NK-92 (cell line): ENCODE measurements around the gene SCFD2.
"Not testable (repeated sequence)": the region's sequence is repeated elsewhere in the genome, so short reads cannot be mapped to it uniquely, and the experiment has no call there.

Experiments used
- DNase-seq: peaks from one replicate; lab custom pipeline; 2025; ENCODE audit not compliant: unreplicated experiment; lab: John Stamatoyannopoulos, UW

Gene SCFD2

DNA sequence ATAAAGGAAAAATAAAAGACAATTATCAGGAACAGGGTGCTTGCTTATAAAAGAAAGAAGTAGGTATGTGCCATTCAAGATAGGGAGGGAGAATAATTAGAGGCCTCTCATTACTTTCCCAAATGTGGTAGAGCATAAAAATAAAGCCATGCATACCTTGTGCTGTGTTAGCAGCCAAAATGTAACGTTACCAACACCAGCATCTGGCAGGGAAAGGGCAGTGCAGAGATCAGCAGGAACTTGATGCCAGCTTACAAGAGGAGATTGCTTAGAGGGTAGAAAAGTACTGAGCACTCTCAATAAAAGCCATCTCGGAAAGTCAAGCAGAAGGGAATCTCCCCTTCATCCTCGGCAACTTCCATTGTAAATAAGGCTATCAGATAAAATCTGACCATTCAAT lies 308.2 kb downstream of the SCFD2 start:
- no peak for DNase-seq

DNA sequence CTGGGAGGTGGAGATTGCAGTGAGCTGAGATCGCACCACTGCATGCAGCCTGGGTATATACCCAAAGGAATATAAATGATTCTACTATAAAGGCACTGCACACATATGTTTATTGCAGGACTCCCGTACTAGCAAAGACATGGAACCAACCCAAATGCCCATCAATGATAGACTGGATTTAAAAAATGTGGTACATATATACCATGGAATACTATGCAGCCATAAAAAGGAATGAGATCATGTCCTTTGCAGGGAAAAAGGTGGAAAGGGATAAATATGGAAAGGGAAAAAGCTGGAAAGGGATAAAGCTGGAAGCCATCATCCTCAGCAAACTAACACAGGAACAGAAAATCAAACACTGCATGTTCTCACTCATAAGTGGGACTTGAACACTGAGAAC lies 308.8 kb downstream of the SCFD2 start:
- not testable (repeated sequence) for DNase-seq

DNA sequence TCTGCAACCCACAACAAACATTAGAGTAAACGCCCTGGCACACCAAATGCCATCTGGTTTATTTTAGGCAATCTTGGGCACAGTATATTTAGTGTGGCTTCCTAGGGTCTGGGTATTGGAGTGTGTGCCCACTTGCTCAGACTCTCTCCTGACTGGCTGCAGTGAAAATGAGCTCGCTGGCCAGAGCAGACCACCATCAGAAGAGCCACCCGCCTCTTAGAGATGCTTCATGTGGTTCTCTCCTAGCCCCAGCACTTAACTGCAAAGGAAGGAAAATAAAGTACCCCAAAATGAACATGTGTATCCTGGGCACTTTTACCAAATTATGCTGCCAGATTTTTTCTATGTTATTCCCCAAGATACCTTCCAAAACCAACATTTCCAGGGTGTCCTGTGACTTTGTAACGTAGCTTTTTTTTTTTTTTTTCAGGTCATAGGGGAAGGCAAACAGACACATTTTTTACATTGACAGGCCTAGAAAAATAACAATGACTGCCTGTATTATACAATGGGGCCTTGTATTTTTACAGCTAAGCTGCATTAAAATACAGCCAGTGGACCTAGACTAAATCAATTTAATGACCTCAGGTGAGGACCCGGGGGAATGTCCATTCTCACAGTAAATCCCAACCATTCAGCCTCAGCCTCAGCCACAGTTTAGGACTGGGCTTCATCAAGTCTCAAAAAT lies 310.0 kb downstream of the SCFD2 start:
- no peak for DNase-seq

DNA sequence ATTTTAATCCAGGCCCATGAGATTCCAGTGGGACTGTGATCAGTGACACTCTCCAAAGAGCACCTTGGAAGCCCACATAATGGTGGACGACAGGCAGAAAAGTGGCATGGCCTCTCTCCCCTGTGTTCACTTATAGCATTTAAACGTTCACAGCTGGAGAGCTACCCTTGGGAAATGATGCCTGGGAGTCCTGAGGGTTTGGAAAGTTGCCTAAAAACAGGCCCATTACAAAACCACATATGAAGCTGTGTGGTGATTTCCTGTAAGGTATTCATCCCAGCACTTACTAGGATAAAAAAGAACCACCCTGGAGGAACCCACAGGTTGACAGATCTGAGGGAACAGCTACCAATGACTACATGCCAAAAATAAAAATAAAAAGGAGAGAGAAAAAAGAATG lies 310.6 kb downstream of the SCFD2 start:
- no peak for DNase-seq

DNA sequence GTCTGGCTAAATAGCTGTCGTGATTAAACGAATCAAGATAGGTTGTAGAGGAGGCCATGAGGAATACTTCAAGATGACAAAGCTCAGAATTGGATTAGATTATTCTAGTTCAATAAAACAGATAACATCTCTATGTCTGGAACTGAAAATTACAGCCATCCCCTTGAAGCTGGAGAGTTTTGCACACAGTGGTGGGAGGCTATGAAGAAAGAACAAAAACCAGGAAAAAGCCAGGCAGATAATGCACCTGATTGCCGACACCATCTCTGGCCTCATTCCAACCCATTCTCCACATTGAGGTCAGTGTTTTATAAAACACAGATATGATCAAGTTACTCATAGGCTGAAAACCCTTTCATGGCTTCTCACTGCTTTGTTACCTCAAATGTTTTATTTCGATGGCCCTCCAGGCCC lies 315.5 kb downstream of the SCFD2 start:
- no peak for DNase-seq

DNA sequence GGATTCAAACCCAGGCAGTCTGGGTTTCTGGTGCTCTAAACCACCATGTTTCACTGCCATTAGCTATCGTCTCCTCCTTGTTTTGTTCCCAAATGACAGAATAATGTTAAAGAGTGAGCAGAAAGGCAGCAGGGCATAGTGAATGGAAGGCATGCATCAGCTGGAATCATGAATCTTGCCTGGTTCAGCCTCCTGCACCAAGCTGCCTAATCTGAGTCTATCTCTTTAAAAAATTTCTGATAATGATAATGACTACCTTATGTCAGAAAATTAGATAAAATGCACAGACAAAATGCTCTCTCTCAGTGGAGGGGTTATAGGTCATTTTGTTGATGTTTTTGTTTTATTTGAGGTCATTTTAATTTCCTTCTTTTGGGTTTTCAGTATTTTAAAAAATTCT lies 316.3 kb downstream of the SCFD2 start:
- DNase-seq: no peak

DNA sequence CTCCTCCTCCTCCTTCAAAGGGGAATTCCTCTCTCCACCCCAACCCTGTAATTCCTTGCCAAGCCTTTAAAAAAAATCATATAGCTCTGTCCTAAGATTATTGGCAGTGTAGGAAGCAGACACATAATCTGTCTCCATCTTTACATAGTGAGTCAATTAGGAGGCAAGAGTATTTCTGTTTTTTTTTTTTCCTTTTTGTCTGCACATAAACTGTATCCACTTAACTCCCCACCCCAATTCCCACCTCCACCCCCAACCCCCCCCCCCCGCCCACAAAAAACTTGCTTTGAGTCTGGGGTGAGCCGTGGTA lies 321.3 kb downstream of the SCFD2 start:
- no peak for DNase-seq

DNA sequence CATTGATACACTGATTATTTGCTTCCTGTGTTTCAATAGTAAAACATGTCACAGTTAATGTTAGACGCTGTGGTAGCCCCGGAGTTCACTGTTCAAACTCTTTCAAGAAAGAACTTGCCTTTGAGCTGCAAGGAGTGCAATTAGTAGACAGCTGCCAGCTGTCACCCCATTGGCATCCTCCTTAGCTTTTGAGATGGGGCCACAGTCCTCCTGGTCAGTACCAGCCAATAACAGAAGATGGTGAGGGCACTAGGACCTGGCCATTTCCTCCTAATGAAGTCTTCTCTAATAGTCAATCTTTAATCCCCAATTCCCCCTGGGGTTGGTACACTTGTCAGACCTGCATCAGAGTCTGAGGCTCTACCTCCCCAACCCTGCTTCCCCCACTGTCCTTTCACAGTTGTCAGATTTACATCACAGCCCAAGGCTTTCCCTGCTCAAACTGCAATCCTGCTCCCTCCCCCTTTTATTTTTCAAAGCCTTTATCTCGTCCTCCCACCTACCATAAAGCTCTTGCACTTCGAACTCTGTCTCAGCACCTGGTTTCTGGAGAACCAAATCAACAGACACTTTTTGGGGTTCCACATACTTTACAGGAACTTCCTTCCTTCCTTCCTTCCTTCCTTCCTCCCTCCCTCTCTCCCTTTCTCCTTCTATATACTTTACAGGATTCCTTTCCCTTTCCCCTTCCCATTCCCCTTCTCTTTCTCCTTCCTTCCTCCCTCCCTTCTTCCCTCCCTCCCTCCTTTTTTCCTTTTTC lies 321.8 kb downstream of the SCFD2 start:
- DNase-seq: no peak

DNA sequence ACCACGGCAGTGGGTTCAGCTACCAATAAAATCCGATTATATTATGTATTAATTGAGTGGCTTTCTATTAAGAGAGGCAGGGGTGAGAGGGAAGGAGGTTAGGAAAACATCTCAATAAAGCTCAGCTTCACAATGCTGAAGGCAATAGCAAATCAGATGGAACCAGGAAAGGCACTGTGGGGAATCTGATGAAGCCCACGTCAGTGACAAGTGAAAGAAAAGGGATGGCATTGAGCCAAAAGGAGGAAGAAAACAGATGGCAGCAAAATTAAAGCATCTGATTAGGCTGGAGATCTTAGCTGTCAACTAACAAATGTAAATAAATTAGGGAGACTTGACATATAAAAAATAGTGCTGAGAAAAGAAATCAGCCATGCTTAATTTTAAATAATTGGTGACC lies 322.8 kb downstream of the SCFD2 start:
- no peak for DNase-seq

DNA sequence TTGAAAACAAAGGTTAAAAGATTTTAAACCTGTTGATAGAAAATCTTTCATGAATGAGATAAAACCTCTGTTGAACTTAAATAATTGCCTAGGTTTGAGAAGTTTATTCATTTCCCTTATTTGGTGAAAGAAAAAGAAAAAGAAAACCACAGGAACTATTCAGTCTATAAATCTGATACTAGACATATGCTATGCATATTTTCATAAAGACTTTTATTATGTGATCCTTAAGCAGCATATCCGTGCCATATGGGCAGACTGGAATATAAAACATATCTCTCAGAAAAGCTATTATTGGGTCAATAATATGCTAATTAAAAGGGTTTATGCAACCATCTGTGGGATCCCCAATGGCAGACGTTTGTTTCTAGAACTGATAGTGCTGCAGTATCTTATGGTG lies 325.0 kb downstream of the SCFD2 start:
- no peak for DNase-seq

DNA sequence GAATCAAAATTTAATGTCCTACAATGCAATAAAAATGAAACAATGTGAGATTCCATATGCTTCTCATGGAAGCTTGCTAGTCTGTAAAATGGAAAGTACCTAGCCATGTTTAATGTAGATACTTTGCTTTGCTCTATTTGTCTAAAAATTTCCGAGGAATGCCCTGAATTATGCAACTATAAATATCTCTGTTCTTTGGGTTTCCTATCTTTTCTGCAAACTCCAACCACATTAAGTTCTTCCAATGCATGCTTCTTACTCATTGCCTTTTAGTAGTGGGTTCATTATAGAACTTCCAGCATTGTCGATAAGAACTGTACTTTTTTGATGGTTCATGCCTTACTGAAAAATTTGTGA lies 325.4 kb downstream of the SCFD2 start:
- DNase-seq: no peak

DNA sequence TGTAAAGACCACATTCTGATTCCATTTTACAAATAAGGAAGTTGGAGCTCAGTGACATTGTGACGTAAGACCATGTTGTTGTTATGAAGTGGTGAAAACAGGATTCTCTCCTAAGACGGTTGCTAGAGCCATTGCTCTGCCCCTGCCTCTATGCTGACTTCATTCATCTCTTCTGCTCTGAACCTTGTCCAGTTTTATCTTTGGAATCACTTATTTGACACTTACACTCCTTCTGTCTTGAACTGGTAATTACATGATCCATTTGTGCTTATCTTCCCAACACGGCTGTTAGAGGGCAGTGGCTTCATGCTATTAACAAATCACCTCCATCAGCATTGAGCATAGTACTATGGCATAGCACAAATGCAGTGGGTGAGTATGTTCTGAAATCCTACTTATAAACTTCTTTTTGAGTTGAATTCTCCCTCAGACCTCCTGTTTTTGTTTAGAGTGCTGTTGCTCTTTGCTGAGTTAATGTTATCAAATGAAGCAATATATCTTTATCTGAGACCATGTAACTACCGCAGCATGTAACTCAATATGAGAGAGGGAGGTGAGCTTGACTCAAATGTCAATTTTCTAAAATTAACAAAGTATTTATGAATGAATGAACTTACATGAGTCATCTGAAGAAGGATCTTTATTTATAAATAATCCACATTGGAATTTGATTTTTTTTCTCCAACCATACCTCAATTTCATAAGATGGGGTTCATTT lies 326.0 kb downstream of the SCFD2 start:
- DNase-seq: no peak

DNA sequence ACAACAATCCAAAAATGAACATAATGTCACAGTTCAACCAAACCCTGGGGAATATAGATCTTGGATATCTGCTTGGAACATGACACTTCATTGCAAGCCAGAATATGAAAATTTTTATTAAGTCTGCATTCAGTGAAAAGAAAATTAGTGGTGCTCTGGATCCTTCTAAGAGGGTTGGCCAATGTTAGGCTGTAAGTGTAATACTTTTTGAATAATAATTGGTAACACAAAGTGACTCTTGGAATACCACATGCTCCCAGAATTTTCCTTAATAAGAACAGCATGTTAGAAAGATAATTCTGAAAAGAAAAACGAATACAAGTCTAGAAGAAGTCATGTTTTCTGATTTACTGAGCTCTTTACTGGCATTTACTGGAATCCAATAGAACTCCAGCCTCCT lies 328.0 kb downstream of the SCFD2 start:
- no peak for DNase-seq

DNA sequence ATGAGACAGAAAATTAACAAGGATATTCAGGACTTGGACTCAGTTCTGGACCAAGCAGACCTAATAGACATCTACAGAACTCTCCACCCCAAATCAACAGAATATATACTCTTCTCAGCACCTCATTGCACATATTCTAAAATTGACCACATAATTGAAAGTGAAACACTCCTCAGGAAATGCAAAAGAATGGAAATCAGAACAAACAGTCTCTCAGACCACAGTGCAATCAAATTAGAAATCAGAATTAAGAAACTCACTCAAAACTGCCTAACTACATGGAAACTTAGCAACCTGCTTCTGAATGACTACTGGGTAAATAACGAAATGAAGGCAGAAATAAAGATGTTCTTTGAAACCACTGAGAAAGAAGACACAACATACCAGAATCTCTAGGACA lies 333.0 kb downstream of the SCFD2 start:
- not testable (repeated sequence) for DNase-seq

DNA sequence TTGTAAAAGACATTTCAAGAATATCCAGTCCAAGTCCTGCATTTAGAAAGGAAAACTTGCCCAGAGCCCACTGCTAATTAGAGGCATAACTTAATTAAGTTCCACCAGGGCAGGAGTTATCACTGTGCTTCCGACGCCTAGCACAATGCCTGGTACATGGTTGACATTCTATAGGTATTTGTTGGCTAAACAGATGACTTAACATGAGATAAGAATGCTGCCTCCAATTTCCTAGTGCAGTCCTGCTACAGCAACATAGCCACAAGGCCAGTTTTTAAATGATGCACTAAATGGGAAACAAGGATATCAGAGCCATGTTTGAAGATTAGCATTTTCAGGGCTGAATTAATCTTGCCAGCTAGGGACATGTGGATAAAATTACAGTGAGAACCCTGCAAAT lies 339.6 kb downstream of the SCFD2 start:
- DNase-seq: no peak

DNA sequence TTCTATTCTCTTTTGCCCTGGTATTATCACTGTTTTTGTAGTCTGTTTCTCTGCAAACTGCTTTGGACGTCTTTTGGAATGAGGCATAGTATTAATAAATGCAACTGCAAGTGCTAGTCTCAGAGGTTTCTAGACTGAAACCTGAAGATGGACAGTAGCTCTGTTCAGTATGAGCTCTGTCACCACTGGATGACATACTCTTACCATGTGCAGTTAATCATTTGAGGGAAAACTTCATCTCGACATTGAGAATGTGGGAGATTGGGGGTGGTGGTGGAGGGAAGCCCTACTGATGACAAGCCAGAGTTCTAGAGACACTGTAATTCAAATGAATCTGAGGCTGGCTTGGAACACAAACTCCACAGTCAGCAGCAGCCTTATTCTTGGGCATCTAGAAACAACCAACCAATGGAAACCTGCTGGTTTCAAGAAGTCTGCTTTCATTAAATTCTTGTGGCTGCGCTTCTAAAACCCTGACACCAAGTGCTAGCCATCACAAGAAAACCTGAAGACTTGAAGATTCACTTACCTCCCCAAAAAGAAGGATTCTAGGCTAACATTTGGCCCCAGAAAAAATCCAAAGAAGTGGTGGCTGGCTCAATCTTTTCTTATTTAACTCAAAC lies 342.1 kb downstream of the SCFD2 start:
- no peak for DNase-seq

DNA sequence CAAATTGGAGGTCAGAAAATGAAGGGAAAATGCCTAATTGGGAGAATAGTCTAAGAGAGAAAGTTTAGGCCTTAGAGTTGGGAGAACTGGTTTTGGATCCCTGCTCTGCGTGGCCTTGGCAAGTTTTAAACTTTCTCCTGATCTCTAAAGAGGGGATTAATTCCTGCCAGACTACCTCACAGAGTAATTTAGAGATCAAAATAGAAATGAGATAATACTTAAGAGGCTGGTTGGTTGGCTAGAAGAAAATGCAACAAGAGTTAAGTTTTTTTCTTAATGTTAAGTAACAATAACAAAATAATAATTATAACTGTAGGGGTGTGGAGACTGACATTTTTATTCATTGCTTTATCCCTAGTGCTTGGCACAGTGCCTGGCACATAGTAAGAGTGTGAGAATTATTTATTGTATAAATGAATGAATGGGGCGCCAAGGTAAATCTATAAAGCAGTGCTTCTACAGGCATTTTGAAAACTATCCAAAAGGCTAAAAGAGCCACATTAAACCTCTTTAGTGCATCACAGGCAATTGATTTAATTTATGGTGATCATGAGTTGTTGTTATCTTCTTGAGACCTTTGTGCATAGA lies 343.3 kb downstream of the SCFD2 start:
- no peak for DNase-seq

DNA sequence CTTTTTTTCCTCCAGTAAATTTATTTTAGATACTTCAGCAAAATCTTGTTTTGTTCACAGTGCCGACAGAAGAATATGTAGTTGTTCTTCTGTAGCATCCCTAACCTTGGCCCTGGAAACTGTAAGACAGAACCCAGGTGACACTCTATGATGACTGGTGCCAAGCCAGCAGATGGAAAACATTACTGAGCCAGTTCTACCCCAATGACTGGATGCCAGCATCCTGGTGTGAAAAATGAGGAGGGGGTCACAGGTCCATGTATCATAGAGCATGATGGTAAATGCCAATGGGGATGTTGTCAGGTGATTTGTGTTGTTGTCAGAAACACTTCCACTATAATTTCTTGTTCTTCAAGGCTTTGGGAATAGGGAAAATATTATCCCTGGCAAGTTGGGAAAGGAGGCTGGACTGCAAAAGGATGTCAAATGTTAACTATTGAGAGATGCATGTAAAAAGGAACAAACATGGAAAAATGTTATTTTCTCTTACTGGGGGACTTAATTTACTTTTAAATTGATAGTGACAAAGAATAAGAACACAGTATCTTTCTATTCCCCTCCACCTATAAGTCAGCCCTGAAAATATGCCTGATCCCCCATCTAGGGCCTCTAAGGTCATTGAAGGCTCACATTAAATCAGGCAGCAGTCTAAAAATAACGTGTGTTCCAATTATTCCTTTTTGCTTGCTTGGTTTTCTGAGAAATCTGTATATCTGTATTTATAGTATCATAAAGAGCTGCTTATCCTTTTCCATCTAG lies 343.9 kb downstream of the SCFD2 start:
- DNase-seq: no peak

DNA sequence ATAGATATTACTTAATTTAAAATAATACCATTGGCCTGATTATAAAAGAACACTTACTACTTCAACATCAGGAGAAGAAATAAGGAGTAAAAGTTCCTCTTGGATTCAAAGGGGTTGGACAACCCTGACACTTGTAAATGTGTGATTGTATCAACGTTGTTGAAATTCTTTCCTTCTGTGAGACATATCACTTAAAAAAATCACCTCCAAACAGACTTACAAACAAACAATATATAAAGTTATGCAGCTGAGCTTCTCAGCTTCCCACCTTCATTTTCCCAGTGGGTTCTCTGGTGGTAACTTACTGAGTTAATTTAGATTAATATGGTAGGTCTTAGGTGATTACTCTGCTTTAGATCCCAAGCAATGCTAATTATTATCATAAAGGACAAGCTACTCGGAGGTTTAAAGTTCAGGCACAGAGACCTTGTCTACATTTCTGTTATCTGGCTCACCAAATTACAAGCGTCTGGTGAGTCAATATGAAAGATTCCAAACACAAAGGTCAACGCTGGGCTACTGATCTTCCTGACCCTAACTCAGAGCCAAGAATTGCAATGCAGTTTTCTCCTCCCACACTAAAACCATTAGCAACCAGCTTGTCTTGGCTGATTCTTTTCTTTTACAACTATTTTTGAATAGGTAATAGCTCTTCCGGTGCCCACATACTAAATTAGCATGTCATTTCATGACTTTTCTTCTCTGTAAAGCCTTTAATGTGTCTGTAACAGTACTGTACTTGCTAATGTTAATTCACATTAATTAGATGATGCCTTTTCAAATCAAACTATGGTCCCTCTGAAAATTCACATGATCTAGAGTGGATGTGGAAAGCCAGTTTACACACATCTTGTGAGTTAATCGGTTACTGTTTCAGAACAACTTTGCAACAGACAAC lies 346.1 kb downstream of the SCFD2 start:
- no peak for DNase-seq

DNA sequence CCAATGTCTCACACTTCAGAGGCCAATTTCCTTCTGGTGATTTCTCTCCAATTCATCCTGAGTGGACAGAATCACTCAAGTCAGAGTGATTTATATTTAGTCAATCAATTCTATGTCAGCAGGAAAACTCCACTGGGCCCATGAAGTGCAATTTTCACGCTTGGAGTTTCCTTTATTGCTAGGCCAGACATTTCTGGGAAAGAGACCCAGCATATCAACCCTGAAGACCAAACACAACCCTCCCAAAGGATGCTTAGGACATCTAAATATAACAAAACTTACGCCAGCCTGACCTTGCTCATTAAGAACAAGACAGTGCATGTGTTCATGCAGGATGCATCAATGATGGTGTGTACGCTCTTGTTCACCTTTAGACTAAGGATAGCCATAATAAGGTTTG lies 347.4 kb downstream of the SCFD2 start:
- DNase-seq: no peak
